Ecto neural progenitor cell (in vitro differentiated cells): ENCODE data around the gene PPP1R7.
"Not testable (repeated sequence)": the region's sequence is repeated elsewhere in the genome, so short reads cannot be mapped to it uniquely, and the experiment has no call there.

Experiments used
- DNase-seq: peaks from one replicate; pipeline ENCODE4 v3.0.0-alpha.2; 2018; ENCODE audit warnings: low spot score

Gene PPP1R7

GRCh38 chr2:241193271-241193670, 43.0 kb downstream of the PPP1R7 start:
- no peak for DNase-seq

- DNase-seq = no peak
Measured at GRCh38 chr2:241194811-241195210, 44.5 kb downstream of the PPP1R7 start.

GRCh38 chr2:241195506-241196130, 45.4 kb downstream of the PPP1R7 start:
- DNase-seq = no peak

- DNase-seq = not testable (repeated sequence)
Measured at GRCh38 chr2:241197246-241197645, 47.0 kb downstream of the PPP1R7 start.

- no peak for DNase-seq
Measured at GRCh38 chr2:241197947-241198346, 47.7 kb downstream of the PPP1R7 start.

- DNase-seq = no peak
Measured at GRCh38 chr2:241198381-241199279, 48.4 kb downstream of the PPP1R7 start.

GRCh38 chr2:241199286-241199685, 49.0 kb downstream of the PPP1R7 start:
- no peak for DNase-seq

- DNase-seq = no peak
Measured at GRCh38 chr2:241199897-241200821, 49.9 kb downstream of the PPP1R7 start.

- no peak for DNase-seq
Measured at GRCh38 chr2:241200822-241201395, 50.6 kb downstream of the PPP1R7 start.

- no peak for DNase-seq
Measured at GRCh38 chr2:241201445-241202267, 51.4 kb downstream of the PPP1R7 start.

GRCh38 chr2:241202268-241202585, 52.0 kb downstream of the PPP1R7 start:
- no peak for DNase-seq

- DNase-seq = no peak
Measured at GRCh38 chr2:241202681-241203080, 52.4 kb downstream of the PPP1R7 start.

- DNase-seq = no peak
Measured at GRCh38 chr2:241203218-241204009, 53.1 kb downstream of the PPP1R7 start.

- no peak for DNase-seq
Measured at GRCh38 chr2:241204010-241204384, 53.7 kb downstream of the PPP1R7 start.

- no peak for DNase-seq
Measured at GRCh38 chr2:241204490-241204889, 54.2 kb downstream of the PPP1R7 start.

- DNase-seq = no peak
Measured at GRCh38 chr2:241205086-241205485, 54.8 kb downstream of the PPP1R7 start.

- no peak for DNase-seq
Measured at GRCh38 chr2:241207151-241207550, 56.9 kb downstream of the PPP1R7 start.

GRCh38 chr2:241207641-241208040, 57.4 kb downstream of the PPP1R7 start:
- DNase-seq = no peak

- DNase-seq = no peak
Measured at GRCh38 chr2:241208058-241208457, 57.8 kb downstream of the PPP1R7 start.

- no peak for DNase-seq
Measured at GRCh38 chr2:241209271-241209670, 59.0 kb downstream of the PPP1R7 start.
